Endometrial microvascular endothelial cells (primary cell): ENCODE measurements around the gene PFKFB2. TPM values are rescaled to one million over a fixed set of nuclear protein-coding genes. Genes with fewer than 3 reads are reported as not detected.

ENCODE experiments used
- in situ Hi-C: cut with HindIII; loops from 2 replicates; pipeline ENCODE4 v1.10.0; 2017; ENCODE audit warnings: low sequenced_read_pairs, low pct_unique_long_range_greater_than_20kb; ENCODE audit errors: inconsistent ontology term
- total RNA-seq: library from RNA; depleted of rRNA; stranded (reverse); fragments of >200 nt; gene quantifications from one replicate; pipeline ENCODE4 v1.2.3, GENCODE V29; 2015; ENCODE audit errors: inconsistent ontology term

Gene PFKFB2
- total RNA-seq, result 0.09 TPM

- in situ Hi-C loops, result loop anchor here (25.0 kb wide), 1 partner anchor 259 kb away; the partner anchor contains the start of gene CD55
Measured at GRCh38 chr1:207052911-207053769, at the start of gene PFKFB2. TSS of gene PFKFB2 (plus strand) at chr1:207053275. CDS start at chr1:207054718, 1,443 bp downstream.

- in situ Hi-C loops, result no loop called here
Measured at GRCh38 chr1:207004931-207005830, 47.9 kb upstream of the PFKFB2 start.

GRCh38 chr1:207006083-207006482 lies 47.0 kb upstream of the PFKFB2 start:
- in situ Hi-C loops, result no loop called here

- in situ Hi-C loops, result no loop called here
Measured at GRCh38 chr1:207006914-207007313, 46.2 kb upstream of the PFKFB2 start.

GRCh38 chr1:207007352-207008033 lies 45.6 kb upstream of the PFKFB2 start:
- in situ Hi-C loops, result no loop called here

- in situ Hi-C loops, result no loop called here
Measured at GRCh38 chr1:207009182-207009850, 43.8 kb upstream of the PFKFB2 start.

- in situ Hi-C loops, result no loop called here
Measured at GRCh38 chr1:207009945-207010344, 43.1 kb upstream of the PFKFB2 start.

- in situ Hi-C loops, result no loop called here
Measured at GRCh38 chr1:207010726-207011125, 42.3 kb upstream of the PFKFB2 start.

- in situ Hi-C loops, result no loop called here
Measured at GRCh38 chr1:207013321-207014085, 39.6 kb upstream of the PFKFB2 start.

GRCh38 chr1:207014728-207015127 lies 38.3 kb upstream of the PFKFB2 start:
- in situ Hi-C loops, result no loop called here

- in situ Hi-C loops, result no loop called here
Measured at GRCh38 chr1:207015791-207016190, 37.3 kb upstream of the PFKFB2 start.

- in situ Hi-C loops, result no loop called here
Measured at GRCh38 chr1:207017615-207018559, 35.2 kb upstream of the PFKFB2 start.

- in situ Hi-C loops, result no loop called here
Measured at GRCh38 chr1:207018707-207019106, 34.4 kb upstream of the PFKFB2 start.

GRCh38 chr1:207019161-207019560 lies 33.9 kb upstream of the PFKFB2 start:
- in situ Hi-C loops, result no loop called here

GRCh38 chr1:207019661-207020060 lies 33.4 kb upstream of the PFKFB2 start:
- in situ Hi-C loops, result no loop called here

- in situ Hi-C loops, result no loop called here
Measured at GRCh38 chr1:207020065-207020708, 32.9 kb upstream of the PFKFB2 start.
